DMS153 (cell line): ENCODE results near the gene NPTX1.

Experiments
- DNase-seq: peaks from one replicate; lab custom pipeline; 2025; lab: John Stamatoyannopoulos, UW

The NPTX1 gene

GRCh38 chr17:80426671-80427326 lies 49.6 kb downstream of the NPTX1 start:
- peak; percentile 23 for DNase-seq

DNA sequence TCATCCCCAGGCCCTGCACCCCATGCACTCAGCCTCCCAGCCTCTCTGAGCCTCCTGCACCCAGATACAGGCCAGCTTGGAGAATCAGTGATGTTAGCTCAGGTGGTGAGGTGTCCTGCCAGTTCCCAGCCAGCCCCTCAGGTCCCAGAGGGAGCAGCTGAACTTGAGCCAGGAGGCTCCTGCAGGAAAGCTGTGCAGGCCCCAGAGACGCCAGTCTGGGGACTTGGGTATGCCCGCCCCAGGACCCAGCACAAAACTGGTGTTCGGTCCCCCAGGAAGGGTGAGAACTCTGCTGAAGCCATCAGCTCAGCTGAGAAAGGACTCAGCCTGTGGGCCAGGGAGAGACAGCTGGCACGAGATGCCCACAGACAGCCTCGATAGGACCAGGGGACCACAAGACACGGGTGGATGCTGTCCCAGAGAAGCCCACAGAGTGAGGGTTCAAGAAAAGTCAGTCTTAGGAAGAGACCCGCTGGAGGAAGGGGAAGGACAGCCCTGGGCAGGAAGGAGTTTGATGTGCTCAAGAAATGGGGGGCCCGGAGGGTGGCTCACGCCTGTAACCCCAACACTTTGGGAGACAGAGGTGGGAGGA lies 50.5 kb downstream of the NPTX1 start:
- no peak for DNase-seq

DNA sequence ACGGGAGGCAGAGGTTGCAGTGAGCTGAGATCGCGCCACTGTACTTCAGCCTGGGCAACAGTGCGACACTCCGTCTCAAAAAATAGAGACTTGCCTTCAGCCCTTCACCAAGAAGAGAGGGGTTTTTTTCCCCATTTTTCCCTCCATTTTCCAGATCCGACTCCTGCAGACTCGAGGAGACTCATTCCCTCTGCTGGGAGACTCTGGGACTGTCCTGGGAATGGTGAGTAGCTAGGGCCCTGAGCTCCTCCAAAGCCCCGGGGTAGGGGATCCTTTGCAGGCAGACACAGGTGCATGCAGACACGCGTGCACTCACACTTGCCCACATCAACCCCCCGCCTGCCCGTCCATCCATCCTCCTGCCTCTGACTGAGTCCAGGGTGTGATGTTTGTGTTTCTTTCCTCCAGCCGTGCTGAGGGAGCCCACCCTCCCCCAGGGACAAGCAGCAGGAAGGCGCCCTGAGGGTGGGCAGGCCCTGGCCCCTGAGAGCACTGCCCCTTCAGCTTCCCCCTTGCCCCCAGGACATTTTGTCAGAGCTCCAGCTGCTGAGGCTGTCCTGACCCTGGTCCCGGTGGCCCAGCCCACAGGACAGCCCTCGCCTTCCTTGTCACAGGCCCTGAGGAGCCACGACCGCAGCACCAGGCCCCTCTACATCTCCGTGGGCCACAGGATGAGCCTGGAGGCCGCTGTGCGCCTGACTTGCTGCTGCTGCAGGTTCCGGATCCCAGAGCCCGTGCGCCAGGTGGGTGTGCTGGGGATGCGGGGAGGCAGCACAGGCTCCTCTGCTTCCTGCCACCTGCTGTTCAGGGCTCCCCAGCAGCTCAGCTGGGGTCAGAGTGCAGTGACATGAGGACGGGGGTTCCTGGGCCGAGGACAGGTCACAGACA lies 51.3 kb downstream of the NPTX1 start:
- DNase-seq: no peak

DNA sequence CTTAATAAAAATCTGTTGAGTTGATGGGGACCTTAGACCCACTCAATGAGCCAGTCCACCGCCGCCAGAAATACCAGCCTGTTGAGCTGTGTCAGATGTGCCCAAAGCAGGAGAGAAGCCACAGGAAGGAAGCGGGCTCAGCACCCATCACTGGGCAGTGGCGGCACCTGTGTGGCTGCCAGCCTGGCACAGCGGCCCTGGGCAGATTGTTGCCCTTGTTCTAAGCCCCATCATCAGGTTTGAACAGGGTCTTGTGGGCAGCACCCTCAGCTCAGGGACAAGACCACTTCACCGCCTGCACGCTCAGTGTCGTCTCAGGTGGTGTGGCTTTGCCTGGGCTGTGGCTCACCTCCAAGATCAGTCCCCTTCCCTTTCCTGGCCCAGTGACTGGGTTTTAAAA lies 52.1 kb downstream of the NPTX1 start:
- DNase-seq: no peak

- no peak for DNase-seq
These were observed 52.7 kb downstream of the NPTX1 start for GRCh38 chr17:80423536-80424225.

- DNase-seq: no peak
These were observed 53.4 kb downstream of the NPTX1 start for GRCh38 chr17:80422981-80423380.

DNA sequence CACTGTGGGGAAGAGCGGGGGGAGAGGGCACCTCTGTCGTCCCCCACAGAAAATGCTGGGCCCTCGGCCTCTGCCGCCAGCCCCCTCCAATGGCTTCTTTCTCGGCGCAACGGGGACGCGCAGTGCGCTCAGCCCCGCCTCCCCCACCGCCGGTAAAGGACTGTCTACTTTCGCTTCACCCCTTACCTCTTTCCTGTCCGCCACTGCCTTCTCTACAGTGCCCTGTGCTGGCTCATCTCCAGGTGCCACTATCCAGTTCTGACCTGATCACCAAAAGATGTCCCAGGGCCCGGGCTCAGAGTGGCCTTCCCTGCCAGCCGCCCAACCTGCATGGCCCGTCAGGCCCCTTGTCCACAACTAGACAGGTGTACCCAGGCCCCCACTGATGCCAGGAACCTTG lies 54.1 kb downstream of the NPTX1 start:
- no peak for DNase-seq

- DNase-seq: no peak
These were observed 54.9 kb downstream of the NPTX1 start for GRCh38 chr17:80421381-80422090.

DNA sequence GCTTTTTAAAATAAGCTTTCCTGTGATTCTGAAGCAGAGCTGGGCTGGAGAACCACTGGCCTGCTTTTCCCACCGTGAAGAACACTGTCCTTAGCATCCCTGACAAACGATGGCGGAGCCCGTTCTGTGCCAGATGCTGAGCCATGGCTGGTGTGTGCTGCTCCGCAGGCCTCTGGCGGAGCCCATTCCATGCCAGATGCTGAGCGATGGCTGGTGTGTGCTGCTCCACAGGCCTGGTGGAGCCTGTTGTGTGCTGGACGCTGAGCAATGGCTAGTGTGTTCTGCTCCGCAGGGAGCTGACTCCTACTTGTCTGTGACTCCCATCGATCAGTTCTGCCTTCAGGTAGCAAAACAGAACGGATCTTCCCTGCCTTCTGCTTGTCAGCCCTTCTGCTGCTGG lies 57.2 kb downstream of the NPTX1 start:
- DNase-seq: no peak

DNA sequence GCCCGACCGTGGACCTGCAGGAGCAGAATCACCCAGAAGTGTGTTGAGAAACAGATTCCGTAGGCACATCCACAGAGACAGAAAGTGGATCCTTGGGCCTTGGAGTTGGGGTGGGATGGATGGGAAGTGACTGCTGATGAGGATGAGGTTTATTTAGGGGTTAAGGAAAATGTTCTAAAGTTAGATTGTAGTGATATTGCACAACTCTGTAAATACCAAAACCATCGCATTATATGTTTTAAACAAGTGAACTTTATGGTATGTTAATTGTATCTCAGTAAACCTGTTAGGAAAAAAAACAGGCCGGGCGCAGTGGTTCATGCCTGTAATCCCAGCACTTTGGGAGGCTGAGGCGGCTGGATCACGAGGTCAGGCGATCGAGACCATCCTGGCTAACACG lies 57.8 kb downstream of the NPTX1 start:
- DNase-seq: no peak
